Cardiac septum (tissue), 1 donor: ENCODE data around the gene SLC13A1. TPM values are rescaled to one million over a fixed set of nuclear protein-coding genes. Genes with fewer than 3 reads are reported as not detected.

Source experiments
- DNase-seq: peaks from one replicate; pipeline ENCODE4 v3.0.0-alpha.2; 2020; ENCODE audit warnings: low spot score
- intact Hi-C: fragments of 100-400 bp; cut with DNase I; formaldehyde crosslinking; loops from one replicate; pipeline ENCODE4 v1.14.0; 2022
- total RNA-seq: library from RNA; stranded (reverse); fragmentation: NEBNext Ultra II Directional; extraction: Animal tissue kit (Norgen Biotek cat#: 25700); gene quantifications from one replicate; pipeline ENCODE4 v1.2.1, GENCODE V29; 2021
- donor health status: DM: no; HTN: no; CAD: no.

SLC13A1 gene
- total RNA-seq, 1 donor from 2014 or later = not detected

- intact Hi-C loops = no loop called here
- DNase-seq = no peak
Observed at GRCh38 chr7:123067814-123068213, 132.0 kb downstream of the SLC13A1 start.

Other genes with a start within 250 kb of the SLC13A1 start
- not detected for gene TAS2R16, start 204.3 kb downstream of the SLC13A1 start, total RNA-seq